HG02938 (cell line): ENCODE data around the gene STX18.

ENCODE experiments used
- ATAC-seq: cut with Tn5 transposase; IDR thresholded peaks from one replicate; pipeline ENCODE4 v1.9.1; 2021; ENCODE audit warnings: mild to moderate bottlenecking, moderate library complexity; ENCODE audit not compliant: unreplicated experiment

The STX18 gene

GRCh38 chr4:4408132-4408523, 133.7 kb downstream of the STX18 start:
- no peak for ATAC-seq

GRCh38 chr4:4407299-4408131, 134.3 kb downstream of the STX18 start:
- no peak for ATAC-seq

GRCh38 chr4:4406455-4407298, 135.2 kb downstream of the STX18 start:
- no peak for ATAC-seq

DNA sequence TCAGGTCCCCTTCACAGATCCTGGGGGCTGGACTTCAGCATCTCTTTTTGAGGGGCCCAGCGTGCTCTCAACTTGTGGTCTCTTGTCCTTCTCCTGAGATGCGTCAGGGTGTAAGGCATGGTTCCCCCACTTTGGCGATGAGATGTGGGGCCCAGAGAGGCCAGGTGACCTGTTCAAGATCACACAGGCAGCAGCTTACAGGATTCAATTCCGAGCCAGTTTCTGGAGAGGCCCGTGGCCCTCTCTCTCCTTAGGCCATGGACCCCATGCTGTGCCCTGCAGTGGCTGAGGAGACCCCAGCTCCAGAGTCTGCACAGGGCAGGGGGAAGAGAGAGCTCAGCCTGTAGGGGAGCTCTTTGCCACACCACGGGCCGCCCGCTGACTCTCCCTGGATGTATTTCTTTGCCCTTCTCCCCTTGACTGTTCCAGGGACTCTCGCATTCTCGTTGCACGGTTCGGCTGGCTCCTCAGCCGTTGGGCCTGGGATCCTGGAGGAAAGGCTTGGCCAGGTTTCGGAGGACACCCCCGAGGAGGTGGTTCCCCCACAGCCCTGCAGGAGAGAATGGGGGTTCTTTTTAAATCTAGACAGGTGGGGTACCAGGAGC, 136.4 kb downstream of the STX18 start:
- ATAC-seq, result no peak

DNA sequence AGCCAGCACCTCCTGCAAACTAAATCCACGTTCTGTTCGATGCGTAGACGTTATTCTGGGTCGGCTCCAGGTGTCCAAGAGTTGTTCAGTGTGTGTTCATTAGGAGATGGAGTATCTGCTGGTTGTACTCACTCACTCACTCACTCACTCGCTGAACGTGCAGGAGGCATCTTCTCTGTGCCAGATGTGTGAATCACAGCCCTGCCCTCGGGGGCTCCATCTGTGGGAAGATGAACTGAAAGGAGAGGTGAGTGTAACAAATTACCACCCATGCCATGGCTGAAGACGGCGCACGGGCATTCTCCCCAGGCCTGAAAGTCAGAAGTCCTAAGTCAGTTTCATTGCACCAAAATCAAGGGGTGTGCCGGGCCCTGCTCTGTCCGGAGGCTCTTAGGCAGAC, 138.9 kb downstream of the STX18 start:
- ATAC-seq, result no peak

DNA sequence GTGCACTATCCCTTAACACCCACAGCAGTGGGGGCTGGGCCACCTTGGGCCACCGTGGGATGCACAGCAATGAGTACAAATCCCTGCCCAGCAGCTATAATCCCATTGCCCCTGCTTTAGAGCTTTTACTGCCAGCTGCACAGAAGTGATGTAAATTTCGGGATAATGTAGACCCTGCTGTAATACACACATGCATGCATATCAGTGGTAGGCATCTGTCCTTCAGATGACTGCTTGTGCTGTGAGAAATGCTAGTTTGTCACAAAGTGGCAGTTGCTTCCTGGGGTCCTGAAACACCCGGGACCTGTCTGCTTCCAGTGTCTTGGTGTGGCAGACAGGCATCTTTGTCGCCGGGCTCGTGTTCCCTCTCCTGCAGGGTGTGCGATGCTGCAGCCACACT, 140.8 kb downstream of the STX18 start:
- no peak for ATAC-seq

DNA sequence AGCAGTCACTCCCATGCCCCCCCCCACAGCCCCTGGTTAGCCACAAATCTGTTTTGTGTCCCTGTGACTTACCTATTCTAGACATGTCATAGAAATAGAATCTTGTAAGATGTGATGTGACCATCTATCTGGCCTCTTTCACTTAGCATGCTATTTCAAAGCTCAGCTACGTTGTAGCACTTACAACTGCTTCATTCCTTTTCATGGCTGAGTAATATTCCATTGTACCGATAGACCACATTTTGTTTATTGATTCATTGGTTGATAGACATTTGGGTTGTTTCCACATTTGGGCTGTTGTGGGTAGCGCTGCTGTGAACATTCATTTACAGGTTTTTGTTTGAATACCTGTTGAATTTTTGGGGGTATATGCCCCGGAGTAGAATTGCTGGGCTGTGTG, 143.4 kb downstream of the STX18 start:
- ATAC-seq, result no peak

GRCh38 chr4:4397441-4397819, 144.4 kb downstream of the STX18 start:
- ATAC-seq, result no peak

DNA sequence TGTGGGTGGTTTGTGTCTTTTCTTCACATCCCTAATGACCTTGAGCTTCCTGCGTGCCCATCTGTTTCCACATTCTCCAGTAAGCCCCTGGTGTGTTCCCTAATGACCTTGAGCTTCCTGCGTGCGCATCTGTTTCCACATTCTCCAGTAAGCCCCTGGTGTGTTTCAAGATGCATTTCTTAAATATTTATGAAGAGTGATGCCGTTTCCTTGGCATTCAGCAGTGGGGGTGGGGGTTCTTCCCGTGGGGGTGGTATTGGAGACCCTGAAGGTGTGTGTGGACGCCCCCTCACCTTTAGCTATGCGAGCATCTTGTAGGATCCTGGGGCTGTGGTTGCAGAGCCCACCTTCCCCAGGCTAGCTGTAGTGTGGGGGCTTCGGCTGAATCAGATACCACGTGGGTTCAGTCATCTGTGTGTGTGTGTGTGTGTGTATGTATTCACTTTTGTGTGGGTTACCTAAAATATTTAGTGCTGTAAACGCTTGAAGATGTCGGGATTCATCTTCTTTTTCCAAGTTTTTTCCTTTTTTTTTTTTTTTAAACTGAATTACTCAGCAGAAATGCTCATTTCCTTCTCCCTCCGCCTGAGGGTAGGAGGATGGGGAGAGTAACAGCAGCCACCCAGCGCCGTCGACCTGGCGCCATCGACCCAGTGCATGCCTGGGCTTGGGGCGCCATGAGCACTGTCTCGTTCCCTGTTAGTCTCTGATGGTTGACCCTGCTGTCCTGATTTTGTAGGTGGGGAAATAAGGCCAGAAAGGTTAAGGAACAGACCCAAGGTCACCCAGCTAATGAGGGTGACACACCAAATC, 145.0 kb downstream of the STX18 start:
- ATAC-seq, result no peak

- ATAC-seq, result peak; percentile 90
Measured at GRCh38 chr4:4395849-4396627, 145.8 kb downstream of the STX18 start.

DNA sequence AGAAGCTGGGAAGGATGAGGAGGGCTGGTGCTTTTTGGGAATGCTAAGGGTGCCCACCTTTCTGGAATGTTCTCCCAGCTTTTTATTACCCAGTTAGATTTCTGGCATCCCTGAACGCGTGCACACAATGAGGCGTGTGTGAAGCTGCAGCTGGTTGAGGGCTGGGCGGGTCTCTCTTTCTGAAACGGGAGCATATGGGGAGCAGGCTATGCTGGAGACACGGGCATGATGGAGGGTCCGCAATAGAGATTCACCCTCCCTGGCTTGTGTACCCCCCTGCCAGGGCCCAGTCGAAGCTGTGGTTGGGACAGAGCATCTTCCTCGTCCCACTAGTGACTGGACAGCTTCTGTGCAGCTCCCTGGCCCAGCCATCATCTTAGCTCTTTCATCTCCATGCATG, 146.5 kb downstream of the STX18 start:
- no peak for ATAC-seq

DNA sequence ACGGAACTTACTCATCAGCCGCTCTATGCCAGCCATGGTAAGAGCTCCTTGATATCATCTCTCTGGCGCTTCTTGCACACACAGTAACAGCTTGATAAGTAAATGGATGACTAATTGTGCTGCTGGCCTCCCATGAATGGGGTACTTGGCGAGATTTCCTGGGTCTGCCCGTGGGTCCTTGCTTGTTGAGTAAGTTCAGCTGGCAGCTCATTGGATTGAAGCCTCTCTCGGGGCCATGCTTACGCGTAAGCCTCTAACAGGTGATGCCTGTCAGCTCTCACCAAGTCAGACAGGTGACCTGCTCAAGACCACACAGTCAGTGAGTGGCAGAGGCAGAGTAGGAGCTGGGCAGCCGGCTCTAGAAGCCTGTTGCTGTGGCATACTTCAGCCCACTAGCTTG, 147.2 kb downstream of the STX18 start:
- ATAC-seq, result no peak

DNA sequence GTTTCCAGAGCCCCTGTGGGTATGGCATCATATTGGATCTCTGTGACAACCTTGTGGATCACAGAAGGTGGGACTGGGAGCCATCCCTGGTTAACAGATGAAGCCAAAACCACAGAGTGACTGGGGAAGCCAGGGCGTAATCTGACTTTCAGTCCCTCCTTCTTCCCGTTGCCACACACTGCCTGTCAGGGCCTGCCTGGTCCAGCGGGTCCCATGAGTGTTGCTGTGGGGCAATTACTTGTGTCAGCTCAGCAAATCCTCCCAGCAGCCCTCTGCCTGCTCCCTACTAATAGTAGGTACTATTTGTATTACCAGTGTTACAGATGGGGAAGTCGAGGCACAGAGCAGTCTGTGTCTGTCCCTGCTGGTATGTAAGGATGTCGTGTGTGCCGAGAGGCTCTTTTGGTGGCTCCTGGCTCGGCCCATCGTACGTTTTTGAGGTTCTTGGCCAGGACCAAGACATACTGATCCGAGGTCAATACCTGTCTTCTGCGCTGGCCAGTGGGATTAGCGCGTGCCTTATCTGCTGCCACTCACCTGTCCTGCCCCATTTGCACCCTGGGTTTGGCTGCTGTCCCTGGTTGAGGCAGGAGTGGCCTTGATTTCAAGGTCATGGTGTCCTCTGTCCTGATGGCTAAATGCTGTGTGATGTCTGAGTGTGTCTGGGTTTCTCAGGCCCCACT, 149.2 kb downstream of the STX18 start:
- ATAC-seq, result no peak

DNA sequence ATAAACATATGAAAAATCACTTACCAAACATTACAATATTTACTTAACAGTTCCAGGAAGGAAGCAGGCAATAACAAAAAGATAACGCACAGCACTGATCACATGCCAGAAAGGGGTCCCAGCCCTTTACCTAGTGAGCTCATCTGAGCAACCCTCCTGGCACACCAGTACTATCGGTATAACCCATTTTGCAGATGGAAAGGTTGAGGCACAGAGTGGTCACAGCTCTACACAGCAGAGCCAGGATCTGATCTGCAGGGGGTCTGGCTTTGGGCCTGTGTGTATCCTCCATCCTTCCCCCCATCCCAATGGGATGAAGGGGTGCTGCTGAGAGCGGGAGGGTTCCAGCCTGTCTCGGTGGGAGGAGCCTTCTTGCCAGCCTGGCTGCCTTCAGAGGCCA, 150.0 kb downstream of the STX18 start:
- no peak for ATAC-seq

- no peak for ATAC-seq
Measured at GRCh38 chr4:4390515-4391240, 151.2 kb downstream of the STX18 start.

- ATAC-seq, result no peak
Measured at GRCh38 chr4:4390046-4390445, 151.8 kb downstream of the STX18 start.

DNA sequence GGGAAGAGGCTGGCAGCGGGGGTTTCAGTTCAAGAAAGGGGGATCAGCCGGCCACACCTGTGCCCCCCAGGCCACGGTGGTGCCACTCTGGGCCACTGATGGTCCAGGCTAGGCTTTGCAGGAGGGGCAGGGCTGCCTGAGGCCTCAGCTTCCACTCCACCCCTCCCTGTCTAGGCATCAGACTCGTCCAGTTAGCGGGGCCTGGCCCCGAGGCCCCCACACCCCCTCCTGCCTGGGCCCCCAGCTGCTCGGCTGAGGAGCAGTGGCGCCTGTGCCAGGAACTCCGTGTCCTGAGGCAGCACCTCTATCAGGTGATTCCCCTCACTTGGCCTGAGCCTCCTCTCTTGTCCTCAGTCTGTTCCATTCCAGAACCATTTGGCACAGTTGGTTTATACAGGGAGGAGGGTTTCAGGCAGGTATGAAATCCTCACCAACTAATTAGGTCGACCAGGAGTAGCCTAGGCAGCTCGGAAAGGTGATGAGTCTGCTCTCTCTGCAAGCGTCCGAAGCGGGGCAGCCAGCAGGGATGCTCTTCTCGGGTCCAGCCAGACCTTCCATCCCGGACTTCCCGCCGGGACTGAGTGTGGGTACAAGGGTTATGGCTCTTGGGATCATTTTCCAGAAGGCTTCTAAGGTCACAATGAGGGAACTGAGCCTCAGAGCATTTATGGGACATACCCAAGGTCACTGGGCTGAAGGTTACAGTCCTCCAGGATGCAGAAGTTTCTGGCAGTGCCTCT, 152.8 kb downstream of the STX18 start:
- ATAC-seq, result no peak

- ATAC-seq, result no peak
Measured at GRCh38 chr4:4388311-4388790, 153.5 kb downstream of the STX18 start.
